Loucy (cell line): ENCODE measurements around the gene CAMTA1.

Experiments
- H2AFZ ChIP-seq: fragments of 200-600 bp; sonication (generic); 2 replicates; pipeline ENCODE4 v1.6.0; 2016; ENCODE audit warnings: antibody characterized with exemption, mild to moderate bottlenecking, low read length, moderate library complexity
- H3F3A ChIP-seq: fragments of 200-600 bp; 2 replicates; pipeline ENCODE4 v1.6.0; 2016; ENCODE audit warnings: antibody characterized with exemption, low read depth, mild to moderate bottlenecking
- H3K27me3 ChIP-seq: fragments of 200-600 bp; sonication (generic); 2 replicates; pipeline ENCODE4 v1.6.1; 2014; ENCODE audit warnings: low read length, mild to moderate bottlenecking; ENCODE audit not compliant: insufficient read depth, poor library complexity, severe bottlenecking
- H3K36me3 ChIP-seq: fragments of 200-600 bp; sonication (generic); 2 replicates; pipeline ENCODE4 v1.6.1; 2016; ENCODE audit warnings: low read length; ENCODE audit not compliant: insufficient read depth
- H3K4me1 ChIP-seq: fragments of 200-600 bp; sonication (generic); 2 replicates; pipeline ENCODE4 v1.5.1; 2014; ENCODE audit warnings: low read length, mild to moderate bottlenecking; ENCODE audit not compliant: insufficient read depth, poor library complexity, severe bottlenecking
- H3K4me2 ChIP-seq: fragments of 200-600 bp; sonication (generic); 2 replicates; pipeline ENCODE4 v1.6.0; 2014; ENCODE audit warnings: antibody characterized with exemption, low read length, low read depth, mild to moderate bottlenecking; ENCODE audit not compliant: poor library complexity, severe bottlenecking
- H3K4me3 ChIP-seq: fragments of 200-600 bp; sonication (generic); 2 replicates; pipeline ENCODE4 v1.5.1; 2014; ENCODE audit warnings: low read length, mild to moderate bottlenecking, mixed read lengths; ENCODE audit not compliant: poor library complexity, severe bottlenecking
- H3K79me2 ChIP-seq: fragments of 200-600 bp; sonication (generic); 2 replicates; pipeline ENCODE4 v1.6.1; 2014; ENCODE audit warnings: low read length; ENCODE audit not compliant: insufficient read depth
- H3K9ac ChIP-seq: fragments of 200-600 bp; sonication (generic); 2 replicates; pipeline ENCODE4 v1.6.0; 2014; ENCODE audit warnings: mild to moderate bottlenecking, low read depth, low read length, moderate library complexity; ENCODE audit not compliant: poor library complexity, severe bottlenecking
- H3K9me2 ChIP-seq: fragments of 200-600 bp; sonication (generic); replicated peaks from 2 replicates; pipeline ENCODE4 v1.6.1; 2016; ENCODE audit warnings: low read depth, low read length, mixed read lengths
- H3K9me3 ChIP-seq: fragments of 200-600 bp; sonication (generic); 2 replicates; pipeline ENCODE4 v1.6.1; 2014; ENCODE audit warnings: mild to moderate bottlenecking, antibody characterized with exemption, low read length, low read depth; ENCODE audit not compliant: insufficient read depth
- H4K20me1 ChIP-seq: fragments of 200-600 bp; sonication (generic); 2 replicates; pipeline ENCODE4 v1.6.0; 2014; ENCODE audit warnings: antibody characterized with exemption, low read length, mild to moderate bottlenecking; ENCODE audit not compliant: insufficient read depth, poor library complexity, severe bottlenecking
- EZH2phosphoT487 ChIP-seq: fragments of 200-600 bp; IDR thresholded peaks from 2 replicates; pipeline ENCODE4 v1.6.1; 2018; ENCODE audit warnings: antibody characterized with exemption, mild to moderate bottlenecking, moderate library complexity, borderline replicate concordance
- TF ChIP-seq, protein P1 (sequence below): fragments of 200-600 bp; sonication (generic); conservative IDR thresholded peaks from 2 replicates; pipeline ENCODE4 v1.5.1; 2014; ENCODE audit warnings: mild to moderate bottlenecking, antibody characterized with exemption, low read length

Gene CAMTA1

GRCh38 chr1:7438921-7439655, 653.8 kb downstream of the CAMTA1 start:
- Histone ChIP-seq H3F3A (no peaks in the 10 kb centered on the region), H2AFZ (no peak overlapping the region), H4K20me1 (no peaks in the 10 kb centered on the region), H3K4me1 (no peaks in the 10 kb centered on the region), H3K9ac (no peak overlapping the region), H3K27me3 (no peaks in the 10 kb centered on the region), H3K9me3 (peaks cover 5% of the 10 kb centered on the region; the same call in 1 of the 2 replicates), H3K4me2 (no peak overlapping the region), H3K79me2 (no peaks in the 10 kb centered on the region), H3K36me3 (no peaks in the 10 kb centered on the region), H3K4me3 (no peak overlapping the region), H3K9me2 (no peaks in the 10 kb centered on the region)
- TF ChIP-seq EZH2phosphoT487 = no peak
- TF ChIP-seq, protein P1, sequence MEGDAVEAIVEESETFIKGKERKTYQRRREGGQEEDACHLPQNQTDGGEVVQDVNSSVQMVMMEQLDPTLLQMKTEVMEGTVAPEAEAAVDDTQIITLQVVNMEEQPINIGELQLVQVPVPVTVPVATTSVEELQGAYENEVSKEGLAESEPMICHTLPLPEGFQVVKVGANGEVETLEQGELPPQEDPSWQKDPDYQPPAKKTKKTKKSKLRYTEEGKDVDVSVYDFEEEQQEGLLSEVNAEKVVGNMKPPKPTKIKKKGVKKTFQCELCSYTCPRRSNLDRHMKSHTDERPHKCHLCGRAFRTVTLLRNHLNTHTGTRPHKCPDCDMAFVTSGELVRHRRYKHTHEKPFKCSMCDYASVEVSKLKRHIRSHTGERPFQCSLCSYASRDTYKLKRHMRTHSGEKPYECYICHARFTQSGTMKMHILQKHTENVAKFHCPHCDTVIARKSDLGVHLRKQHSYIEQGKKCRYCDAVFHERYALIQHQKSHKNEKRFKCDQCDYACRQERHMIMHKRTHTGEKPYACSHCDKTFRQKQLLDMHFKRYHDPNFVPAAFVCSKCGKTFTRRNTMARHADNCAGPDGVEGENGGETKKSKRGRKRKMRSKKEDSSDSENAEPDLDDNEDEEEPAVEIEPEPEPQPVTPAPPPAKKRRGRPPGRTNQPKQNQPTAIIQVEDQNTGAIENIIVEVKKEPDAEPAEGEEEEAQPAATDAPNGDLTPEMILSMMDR = no peak

GRCh38 chr1:7440154-7440553, 654.9 kb downstream of the CAMTA1 start:
- Histone ChIP-seq H3K9me2 (no peaks in the 10 kb centered on the region), H3F3A (no peaks in the 10 kb centered on the region), H2AFZ (no peak overlapping the region), H3K4me3 (no peak overlapping the region), H4K20me1 (no peaks in the 10 kb centered on the region), H3K9me3 (peaks cover 5% of the 10 kb centered on the region; the same call in 1 of the 2 replicates), H3K36me3 (no peaks in the 10 kb centered on the region), H3K27me3 (no peaks in the 10 kb centered on the region), H3K9ac (no peak overlapping the region), H3K79me2 (no peaks in the 10 kb centered on the region), H3K4me2 (no peak overlapping the region), H3K4me1 (no peaks in the 10 kb centered on the region)
- TF ChIP-seq, protein P1 = no peak
- no peak for TF ChIP-seq EZH2phosphoT487

DNA sequence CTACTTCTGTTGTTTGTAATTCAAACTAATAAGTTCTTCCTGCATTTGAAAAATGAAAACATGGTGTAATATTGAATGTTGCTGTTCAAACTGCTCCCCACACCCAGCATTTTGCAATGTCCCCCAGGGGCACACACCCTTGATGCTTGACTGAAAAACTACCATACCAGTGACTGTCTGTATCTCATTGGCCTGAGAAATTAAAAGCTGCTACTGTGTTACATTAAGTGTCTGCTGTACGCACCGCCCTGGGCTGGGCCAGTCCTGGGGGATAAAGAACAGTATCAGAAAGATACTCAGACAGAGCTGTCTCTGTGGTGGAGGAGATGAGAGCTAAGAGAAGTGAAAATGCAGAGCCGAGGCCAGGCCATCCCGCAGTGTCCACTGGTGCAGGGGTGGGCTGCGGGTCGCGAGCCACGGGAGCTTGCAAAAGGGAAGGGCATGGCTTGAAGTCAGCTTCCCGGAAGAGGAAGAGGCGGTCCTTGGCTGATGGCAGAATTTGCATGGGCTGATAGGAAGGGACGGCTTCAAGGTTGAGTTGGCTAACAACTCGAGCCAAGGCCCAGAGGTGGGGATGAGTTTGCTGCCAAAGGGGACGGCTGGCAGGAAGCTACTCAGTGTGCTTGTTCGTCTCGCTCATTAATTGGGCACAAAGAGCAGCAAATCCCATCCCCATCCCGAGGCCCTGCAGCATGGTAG, 656.0 kb downstream of the CAMTA1 start:
- Histone ChIP-seq H3K9ac (no peak overlapping the region), H3K4me3 (no peak overlapping the region), H4K20me1 (no peaks in the 10 kb centered on the region), H3K27me3 (no peaks in the 10 kb centered on the region), H3K36me3 (no peaks in the 10 kb centered on the region), H2AFZ (no peak overlapping the region), H3K4me1 (no peaks in the 10 kb centered on the region), H3K79me2 (no peaks in the 10 kb centered on the region), H3K9me2 (no peaks in the 10 kb centered on the region), H3K4me2 (no peak overlapping the region), H3F3A (no peaks in the 10 kb centered on the region), H3K9me3 (peaks cover 5% of the 10 kb centered on the region; the same call in 1 of the 2 replicates)
- TF ChIP-seq EZH2phosphoT487 = no peak
- TF ChIP-seq, protein P1 = no peak
